LNCAP (cell line): ENCODE measurements around the gene CD80.

Experiments used
- TF ChIP-seq, protein P1 (sequence below): fragments of 450-650 bp; IDR thresholded peaks from 2 replicates; pipeline ENCODE4 v1.5.1; 2017; ENCODE audit warnings: mild to moderate bottlenecking

The CD80 gene

DNA sequence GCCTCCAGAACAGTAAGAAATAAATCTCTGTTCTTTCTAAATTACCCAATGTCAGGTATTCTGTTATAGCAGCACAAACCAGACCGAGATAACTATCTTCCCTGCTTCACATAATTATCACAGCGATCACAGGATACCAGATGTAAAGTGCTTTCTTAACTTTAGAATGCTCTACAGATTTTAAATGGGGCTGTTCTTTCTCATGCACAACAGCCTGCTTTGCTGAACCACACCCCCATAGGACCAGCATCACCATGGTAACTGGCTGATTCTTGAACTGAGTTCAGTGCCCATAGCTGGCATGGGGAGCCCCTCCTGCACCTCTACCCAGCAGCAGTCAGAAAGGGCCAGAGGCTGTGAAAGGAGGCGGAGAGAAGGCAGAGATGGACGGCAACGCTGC lies 7.8 kb downstream of the CD80 start:
- TF ChIP-seq, protein P1, sequence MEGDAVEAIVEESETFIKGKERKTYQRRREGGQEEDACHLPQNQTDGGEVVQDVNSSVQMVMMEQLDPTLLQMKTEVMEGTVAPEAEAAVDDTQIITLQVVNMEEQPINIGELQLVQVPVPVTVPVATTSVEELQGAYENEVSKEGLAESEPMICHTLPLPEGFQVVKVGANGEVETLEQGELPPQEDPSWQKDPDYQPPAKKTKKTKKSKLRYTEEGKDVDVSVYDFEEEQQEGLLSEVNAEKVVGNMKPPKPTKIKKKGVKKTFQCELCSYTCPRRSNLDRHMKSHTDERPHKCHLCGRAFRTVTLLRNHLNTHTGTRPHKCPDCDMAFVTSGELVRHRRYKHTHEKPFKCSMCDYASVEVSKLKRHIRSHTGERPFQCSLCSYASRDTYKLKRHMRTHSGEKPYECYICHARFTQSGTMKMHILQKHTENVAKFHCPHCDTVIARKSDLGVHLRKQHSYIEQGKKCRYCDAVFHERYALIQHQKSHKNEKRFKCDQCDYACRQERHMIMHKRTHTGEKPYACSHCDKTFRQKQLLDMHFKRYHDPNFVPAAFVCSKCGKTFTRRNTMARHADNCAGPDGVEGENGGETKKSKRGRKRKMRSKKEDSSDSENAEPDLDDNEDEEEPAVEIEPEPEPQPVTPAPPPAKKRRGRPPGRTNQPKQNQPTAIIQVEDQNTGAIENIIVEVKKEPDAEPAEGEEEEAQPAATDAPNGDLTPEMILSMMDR: no peak

DNA sequence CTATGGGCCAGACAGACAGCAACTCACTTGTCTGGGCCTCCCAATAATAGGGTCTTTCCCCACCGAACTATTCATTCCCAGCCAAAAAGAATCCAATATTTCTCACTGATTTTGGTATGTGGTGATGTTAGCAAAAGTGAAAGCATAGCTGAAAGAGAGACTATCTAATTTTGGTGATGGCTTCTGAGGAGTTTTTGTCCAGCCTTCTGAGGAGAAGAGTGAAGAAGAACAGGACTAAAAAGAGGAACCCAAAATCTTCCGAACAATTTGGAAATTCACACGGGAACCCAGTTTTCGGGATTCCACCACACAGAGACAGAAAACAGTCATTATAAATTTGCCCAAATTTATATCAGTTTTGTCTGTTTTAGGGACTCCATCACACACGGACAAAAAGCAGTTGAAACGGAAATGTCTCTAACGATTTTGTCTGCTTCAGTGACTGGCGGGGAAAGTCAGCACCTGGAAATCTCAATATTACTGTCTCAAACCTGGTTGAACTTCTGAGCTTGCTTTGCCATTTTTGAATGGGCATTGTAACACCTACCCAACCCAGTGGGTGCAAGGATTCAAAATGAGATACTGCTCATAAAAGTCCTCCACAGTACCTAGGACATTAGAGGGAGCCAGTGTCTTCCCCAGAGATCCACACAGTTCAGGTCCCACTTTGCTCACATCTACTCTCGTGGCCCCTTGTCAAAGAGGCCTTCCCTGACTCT lies 9.1 kb downstream of the CD80 start:
- TF ChIP-seq, protein P1: no peak

DNA sequence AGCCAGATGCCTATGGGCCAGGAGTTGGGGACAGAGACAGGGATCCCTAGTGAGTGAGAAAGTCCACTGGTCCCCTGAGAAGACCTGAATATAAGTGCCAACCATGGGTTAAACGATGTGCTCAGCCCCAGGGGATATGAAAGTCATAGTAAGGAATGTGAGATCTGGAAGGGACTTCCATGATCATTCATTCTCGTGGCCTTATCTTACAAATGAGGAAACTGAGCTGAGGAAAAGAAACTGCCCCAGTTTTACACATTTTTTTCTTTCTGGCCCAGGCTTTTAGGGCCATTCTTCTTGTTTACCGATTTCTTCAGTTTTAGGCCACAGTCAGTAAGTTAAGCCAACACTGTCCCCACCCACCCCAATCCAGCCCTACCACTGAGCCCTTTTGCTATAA lies 11.1 kb downstream of the CD80 start:
- TF ChIP-seq, protein P1: no peak

DNA sequence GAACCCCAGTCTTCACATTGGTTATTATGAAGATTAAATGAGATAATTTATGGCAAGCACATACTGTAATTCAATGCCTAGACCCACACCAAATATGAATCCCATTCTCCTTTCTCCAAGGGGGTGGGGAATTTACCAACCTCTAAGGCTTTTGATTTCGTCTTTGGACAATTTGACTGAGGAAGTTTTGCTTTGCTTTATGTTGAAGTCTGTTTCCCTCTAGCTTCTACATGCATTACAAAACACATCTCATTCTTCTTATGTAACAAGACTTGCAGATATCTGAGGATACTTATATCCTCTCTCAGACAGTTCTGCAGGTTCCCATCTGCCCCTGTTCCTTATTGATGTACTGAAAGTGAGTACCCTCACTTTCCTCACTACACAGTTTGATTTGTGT lies 12.2 kb downstream of the CD80 start:
- TF ChIP-seq, protein P1: no peak

DNA sequence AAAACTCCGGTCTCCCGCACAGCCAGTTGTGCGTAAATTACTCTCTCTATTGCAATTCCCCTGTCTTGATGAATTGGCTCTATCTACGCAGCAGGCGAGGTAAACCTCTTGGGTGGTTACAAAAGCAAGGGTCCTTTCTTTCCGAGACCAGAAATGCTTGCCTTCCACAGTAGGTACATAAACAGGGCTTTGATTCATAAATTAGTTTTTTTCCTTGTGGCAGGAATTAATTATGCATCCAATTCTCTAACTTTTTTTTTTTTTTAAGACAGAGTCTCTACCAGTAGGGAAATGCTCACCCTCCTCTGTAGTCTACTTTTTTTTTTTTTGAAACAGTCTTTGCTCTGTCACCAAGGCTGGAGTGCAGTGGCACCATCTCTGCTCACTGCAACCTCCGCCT lies 16.3 kb downstream of the CD80 start:
- TF ChIP-seq, protein P1: no peak

DNA sequence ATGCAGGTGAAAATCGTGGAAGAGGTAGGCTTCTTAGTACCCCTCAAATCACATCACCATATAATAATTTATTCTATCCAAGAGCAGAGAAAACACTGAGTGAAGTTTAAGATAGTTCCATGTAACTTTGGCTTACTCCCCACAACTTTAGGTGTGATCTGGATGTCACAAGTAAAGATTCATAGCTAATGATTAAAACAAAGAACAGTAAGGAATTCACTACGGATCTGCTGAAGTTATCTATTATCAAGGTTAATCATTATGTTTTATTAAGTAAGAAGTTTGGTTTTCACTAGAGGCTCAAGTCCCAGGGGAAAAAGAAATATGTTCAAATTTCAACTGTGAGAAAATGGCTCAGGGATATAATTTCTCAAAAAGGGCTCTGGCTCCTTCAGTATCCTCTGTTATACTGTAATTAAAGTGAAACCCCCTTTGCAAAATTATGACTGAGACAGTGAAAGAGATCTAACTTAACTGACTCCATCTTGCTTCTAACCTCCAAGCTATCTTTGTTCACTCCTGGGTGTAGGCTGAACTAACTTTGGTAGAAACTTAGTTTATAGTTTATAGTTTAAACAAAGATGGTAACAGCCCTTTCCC lies 17.1 kb downstream of the CD80 start:
- TF ChIP-seq, protein P1: no peak

DNA sequence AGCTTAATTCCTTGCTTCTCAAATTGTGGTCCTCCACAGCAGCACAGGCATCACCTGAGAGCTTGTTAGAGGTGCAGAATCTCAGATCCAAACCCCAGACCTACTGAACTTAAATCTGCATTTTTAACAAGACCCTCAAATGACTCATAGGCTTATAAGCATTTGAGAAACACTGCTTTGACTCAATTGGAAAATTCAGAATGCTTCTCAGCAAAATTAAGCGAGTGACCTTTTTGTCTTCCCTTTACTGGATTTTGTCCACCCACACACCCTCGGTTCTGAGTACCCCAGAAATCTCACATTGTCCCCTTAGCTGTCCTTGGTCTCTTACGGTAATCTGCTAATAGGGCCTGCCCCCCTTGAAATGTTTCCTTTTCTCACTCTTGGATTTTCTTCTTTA lies 17.9 kb downstream of the CD80 start:
- TF ChIP-seq, protein P1: no peak
